Endothelial cell of umbilical vein (primary cell): Measurements from ENCODE around the gene CEACAM16. TPM values are rescaled to one million over a fixed set of nuclear protein-coding genes. Genes with fewer than 3 reads are reported as not detected.

Experiments used
- BruUV-seq: library from RNA; stranded (reverse); fragments of 400-500 nt; replicated peaks from 2 replicates; lab custom pipeline; 2021; lab: Mats Ljungman, UMichigan
- CTCF ChIA-PET: fragments of 300-600, 350-600 bp; sonication (Branson Sonifier 250); formaldehyde crosslinking; loops from one replicate; lab custom pipeline; 2021; ENCODE audit warnings: antibody characterized with exemption, inconsistent platforms; lab: Charles Lee
- POLR2A ChIA-PET: fragments of 300-600, 350-600 bp; sonication (Branson Sonifier 250); formaldehyde crosslinking; loops from one replicate; lab custom pipeline; 2021; ENCODE audit warnings: antibody characterized with exemption, inconsistent platforms; lab: Charles Lee
- DNase-seq: peaks from one replicate; pipeline ENCODE4 v3.0.0-alpha.2; 2011; ENCODE audit warnings: low read depth, low spot score
- FAIRE-seq: peaks from 2 replicates; lab custom pipeline; 2011; peaks lifted over from hg19 to GRCh38; lab: Jason Lieb, UNC
- H2AFZ ChIP-seq: 2 replicates; pipeline ENCODE4 v1.6.0; 2012; ENCODE audit warnings: low read depth, low read length, control low read depth, inconsistent platforms
- H3K27ac ChIP-seq: 2 replicates; pipeline ENCODE4 v1.5.1; 2011; ENCODE audit warnings: low read depth, mild to moderate bottlenecking, control low read depth, low read length, moderate library complexity; ENCODE audit not compliant: insufficient read depth
- H3K27me3 ChIP-seq, 2 experiments: 2 replicates each; pipeline versions ENCODE4 v1.6.0 to v1.6.1; 2011; ENCODE audit warnings: low read length in 2 of 2, mixed read lengths in 1 of 2; ENCODE audit not compliant: control insufficient read depth in 2 of 2, insufficient read depth in 2 of 2
- H3K36me3 ChIP-seq, 2 experiments: 2 replicates in 1 of 2; 3 replicates in 1 of 2; pipeline ENCODE4 v1.5.1; 2011; ENCODE audit warnings: low read length in 2 of 2, mild to moderate bottlenecking in 1 of 2, moderate library complexity in 1 of 2; ENCODE audit not compliant: control insufficient read depth in 2 of 2, insufficient read depth in 2 of 2; ENCODE audit errors: extremely low read depth in 1 of 2
- H3K4me1 ChIP-seq: 3 replicates; pipeline ENCODE4 v1.5.1; 2011; ENCODE audit warnings: mild to moderate bottlenecking, low read length; ENCODE audit not compliant: control insufficient read depth, insufficient read depth; ENCODE audit errors: extremely low read depth
- H3K4me2 ChIP-seq: 2 replicates; pipeline ENCODE4 v1.6.1; 2011; ENCODE audit warnings: low read length, control low read depth, mixed read lengths; ENCODE audit not compliant: insufficient read depth
- H3K4me3 ChIP-seq, 3 experiments: fragments of 200-600 bp in 1 of 3; sonication (generic), shearing (Covaris generic) in 1 of 3; replicated peaks in 1 of 3; 2 replicates each; pipeline ENCODE4 v1.5.1; 2011 to 2016; ENCODE audit warnings: control low read depth in 3 of 3, low read length in 3 of 3, mild to moderate bottlenecking in 2 of 3, inconsistent platforms in 1 of 3, low read depth in 1 of 3, moderate library complexity in 1 of 3; ENCODE audit not compliant: insufficient read depth in 1 of 3
- H3K79me2 ChIP-seq: 2 replicates; pipeline ENCODE4 v1.6.0; 2012; ENCODE audit warnings: low read length, inconsistent platforms; ENCODE audit not compliant: control insufficient read depth, insufficient read depth
- H3K9ac ChIP-seq: replicated peaks from 2 replicates; pipeline ENCODE3; 2011; ENCODE audit warnings: low read length, control low read depth; ENCODE audit not compliant: insufficient read depth; ENCODE audit errors: extremely low read depth
- H3K9me1 ChIP-seq: replicated peaks from 3 replicates; pipeline ENCODE4 v1.6.0; 2011; ENCODE audit warnings: mild to moderate bottlenecking, low read length; ENCODE audit not compliant: control insufficient read depth, insufficient read depth; ENCODE audit errors: extremely low read depth
- H3K9me3 ChIP-seq: replicated peaks from 2 replicates; pipeline ENCODE4 v1.5.1; 2012; ENCODE audit warnings: low read length, inconsistent platforms; ENCODE audit not compliant: control insufficient read depth, insufficient read depth
- H4K20me1 ChIP-seq: replicated peaks from 2 replicates; pipeline ENCODE3; 2011; ENCODE audit warnings: mild to moderate bottlenecking, low read length; ENCODE audit not compliant: control insufficient read depth, insufficient read depth; ENCODE audit errors: extremely low read depth
- CTCF ChIP-seq, 2 donors: IDR thresholded peaks; 1 replicate in 1 of 2; 2 replicates in 1 of 2; pipeline ENCODE4 v1.5.1; 2011; ENCODE audit warnings: low read length in 2 of 2, mild to moderate bottlenecking in 2 of 2, moderate library complexity in 2 of 2, control low read depth in 1 of 2, inconsistent platforms in 1 of 2, low read depth in 1 of 2; ENCODE audit not compliant: insufficient read depth in 1 of 2; ENCODE audit errors: extremely low read depth in 1 of 2
- EZH2 ChIP-seq: IDR thresholded peaks from 2 replicates; pipeline ENCODE4 v1.6.1; 2012; ENCODE audit warnings: borderline replicate concordance, low read depth, mild to moderate bottlenecking, moderate library complexity, low read length, inconsistent platforms; ENCODE audit not compliant: severe bottlenecking
- FOS ChIP-seq: IDR thresholded peaks from 2 replicates; pipeline ENCODE4 v1.6.1; 2011; ENCODE audit warnings: mild to moderate bottlenecking, low read length, moderate library complexity, borderline replicate concordance; ENCODE audit not compliant: insufficient read depth
- GATA2 ChIP-seq: IDR thresholded peaks from 2 replicates; pipeline ENCODE4 v1.7.0; 2011; ENCODE audit warnings: low read depth, mild to moderate bottlenecking, moderate library complexity, mixed read lengths, low read length; ENCODE audit not compliant: insufficient read length, insufficient read depth
- JUN ChIP-seq: IDR thresholded peaks from 2 replicates; pipeline ENCODE4 v1.6.1; 2011; ENCODE audit warnings: borderline replicate concordance, low read depth; ENCODE audit not compliant: insufficient read length, insufficient read depth
- MAX ChIP-seq: IDR thresholded peaks from 2 replicates; pipeline ENCODE4 v1.6.1; 2011; ENCODE audit not compliant: insufficient read depth, insufficient read length
- MYC ChIP-seq: IDR thresholded peaks from one replicate; pipeline ENCODE4 v1.6.1; 2011; ENCODE audit warnings: mild to moderate bottlenecking, low read depth, low read length
- POLR2A ChIP-seq: IDR thresholded peaks from 2 replicates; pipeline ENCODE4 v1.6.1; 2012; ENCODE audit warnings: low read depth, mild to moderate bottlenecking, control low read depth, low read length
- POLR2AphosphoS5 ChIP-seq: IDR thresholded peaks from 2 replicates; pipeline ENCODE4 v1.6.1; 2012; ENCODE audit warnings: low read depth, mild to moderate bottlenecking, control low read depth, low read length, moderate library complexity; ENCODE audit not compliant: insufficient read depth
- dilution Hi-C: fragments of 300-500 bp; cut with MboI; formaldehyde crosslinking; loops from one replicate; pipeline ENCODE4 v1.15.0; 2019; ENCODE audit warnings: low sequenced_read_pairs; ENCODE audit not compliant: extremely low pct_ligation_motif_present
- intact Hi-C: fragments of 100-400 bp; cut with micrococcal nuclease; formaldehyde crosslinking; loops from one replicate; pipeline ENCODE4 v1.10.0; 2022
- polyA plus RNA-seq, 4 experiments: library from polyadenylated mRNA; depleted of rRNA in 3 of 4; stranded (reverse) in 3 of 4; unstranded in 1 of 4; fragments of >200 nt; gene quantifications; 2 replicates each; pipeline versions ENCODE4 v1.2.1 to v1.2.3, GENCODE V29; 2011 to 2012; ENCODE audit warnings: missing spikeins in 1 of 4
- total RNA-seq: library from RNA; stranded (reverse); gene quantifications from 2 replicates; pipeline ENCODE4 v1.2.3, GENCODE V29; 2021

CEACAM16 gene
- total and polyA plus RNA-seq, 2 donors (not counting 3 experiments of a cell fraction or from before 2014, with no cell fraction given): not detected

- H3K36me3 ChIP-seq: no peaks in the 10 kb centered on the region
- no peak overlapping the region for H3K4me3 ChIP-seq
- intact Hi-C loops (no loop called here), dilution Hi-C loops (no loop called here)
- no peaks in the 10 kb centered on the region for H3K27me3 ChIP-seq
- FAIRE-seq (no peak), DNase-seq (no peak)
- no peak overlapping the region for H3K4me2 ChIP-seq
- CTCF ChIA-PET: interaction anchor here (1.0 kb wide), 1 partner anchor 36 kb away, joined by 4 read pairs; no protein-coding TSS in a partner anchor
- POLR2A ChIA-PET: no interaction called here
- BruUV-seq: no TSS peak
- H3K9ac ChIP-seq: no peak overlapping the region
- no peaks in the 10 kb centered on the region for H3K9me1 ChIP-seq
- no peaks in the 10 kb centered on the region for H3K9me3 ChIP-seq
- no peaks in the 10 kb centered on the region for H4K20me1 ChIP-seq
- no peak overlapping the region for H2AFZ ChIP-seq
- H3K79me2 ChIP-seq: no peaks in the 10 kb centered on the region
- TF ChIP-seq FOS (no peak), POLR2A (no peak), CTCF (IDR thresholded peaks at IDR 0.05; ENCODE audit: extremely low read depth in 1 of 2, insufficient read depth in 1 of 2, low read depth in 1 of 2, low read length in 2 of 2) (no peak), MYC (no peak), EZH2 (no peak), JUN (no peak), GATA2 (no peak), MAX (no peak), POLR2AphosphoS5 (no peak)
- no peak overlapping the region for H3K27ac ChIP-seq
- H3K4me1 ChIP-seq: no peaks in the 10 kb centered on the region
These were observed 35.4 kb downstream of the CEACAM16 start for GRCh38 chr19:44734357-44734756.
